ENCODE measurements around the gene ROR2.
A peak's percentile ranks its signal among the peaks of the same experiment; 100 is the strongest.

ROR2 gene

DNA sequence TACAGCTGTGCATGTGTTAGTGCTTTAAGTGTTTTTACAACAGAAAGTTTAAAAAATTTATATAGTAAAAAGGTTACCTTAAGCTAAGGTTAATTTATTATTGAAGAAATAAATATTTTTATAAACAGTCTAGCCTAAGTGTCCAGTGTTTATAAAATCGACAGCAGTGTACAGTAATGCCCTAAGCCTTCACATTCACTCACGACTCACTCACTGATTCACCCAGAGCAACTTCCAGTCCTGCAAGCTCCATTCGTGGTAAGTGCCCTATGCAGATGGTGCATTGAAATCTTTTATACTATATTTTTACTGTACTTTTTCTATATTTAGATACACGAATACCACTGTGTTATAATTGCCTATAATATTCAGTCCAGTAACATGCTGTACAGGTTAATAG, 159.1 kb downstream of the ROR2 start:
- DNase-seq, result no peak

DNA sequence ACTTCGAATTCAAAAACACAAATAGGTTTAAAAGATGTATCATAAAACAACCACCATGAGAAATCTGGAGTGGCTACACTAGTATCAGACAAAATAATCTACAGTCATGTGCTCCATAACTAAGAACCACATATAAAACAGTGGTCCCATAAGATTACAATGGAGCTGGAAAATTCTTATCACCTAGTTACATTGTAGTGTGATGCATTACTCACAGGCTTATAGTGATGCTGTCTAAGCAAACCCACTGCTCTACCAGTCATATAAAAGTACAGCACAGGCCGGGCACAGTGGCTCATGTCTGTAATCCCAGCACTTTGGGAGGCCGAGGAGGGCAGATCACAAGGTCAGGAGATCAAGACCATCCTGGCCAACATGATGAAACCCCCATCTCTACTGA, 160.1 kb downstream of the ROR2 start:
- DNase-seq, result no peak

DNA sequence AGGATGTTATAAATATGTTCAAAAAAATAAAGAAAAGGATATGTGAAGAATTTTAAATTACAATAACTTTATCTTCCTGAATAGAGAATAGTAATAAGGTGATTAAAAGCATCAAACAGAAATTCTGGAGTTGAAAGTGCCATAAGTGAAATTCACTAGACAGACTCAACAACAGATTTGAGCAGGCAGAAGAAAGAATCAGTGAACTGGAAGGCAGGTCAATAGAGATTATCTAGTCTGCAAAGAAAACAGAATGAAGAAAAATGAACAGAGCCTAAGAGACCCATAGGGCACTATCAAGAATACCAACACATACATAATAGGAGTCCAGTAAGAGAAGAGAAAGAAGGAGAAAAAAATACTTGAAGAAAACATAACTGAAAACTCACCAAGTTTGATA, 162.1 kb downstream of the ROR2 start:
- no peak for DNase-seq

DNA sequence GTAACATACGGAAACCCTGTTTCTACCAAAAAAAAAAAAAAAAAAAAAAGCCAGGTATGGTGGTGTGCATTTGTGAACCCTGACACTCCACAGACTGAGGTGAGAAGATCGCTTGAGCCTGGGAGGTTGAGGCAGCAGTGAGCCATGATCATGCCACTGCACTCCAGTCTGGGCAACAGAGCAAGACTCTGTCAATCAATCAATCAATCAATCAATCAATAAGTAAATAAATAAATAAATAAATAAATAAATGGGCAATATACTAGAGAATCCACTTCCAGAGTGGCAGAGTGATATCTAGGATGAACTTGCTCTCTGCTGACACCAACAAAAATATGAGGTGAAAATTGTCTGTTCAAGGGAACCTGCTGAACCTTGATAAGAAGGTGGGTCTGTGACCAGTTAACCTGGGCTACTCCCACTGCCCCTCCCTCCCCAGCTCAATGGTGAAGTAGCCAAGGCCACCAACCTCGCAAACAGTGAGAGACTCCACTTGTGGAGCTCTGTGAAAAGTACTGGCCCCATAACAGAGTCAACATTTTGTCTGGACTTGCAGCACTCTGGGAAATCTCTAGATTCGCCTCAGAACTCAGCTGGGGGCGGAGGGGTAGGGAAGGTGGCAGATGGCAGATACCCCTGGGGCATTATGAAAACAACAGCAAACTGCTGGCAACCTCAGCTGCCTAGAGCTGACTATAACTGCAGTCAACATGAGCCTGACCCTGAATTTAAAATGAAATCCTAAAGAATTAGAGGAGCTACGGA, 163.7 kb downstream of the ROR2 start:
- DNase-seq, result no peak

DNA sequence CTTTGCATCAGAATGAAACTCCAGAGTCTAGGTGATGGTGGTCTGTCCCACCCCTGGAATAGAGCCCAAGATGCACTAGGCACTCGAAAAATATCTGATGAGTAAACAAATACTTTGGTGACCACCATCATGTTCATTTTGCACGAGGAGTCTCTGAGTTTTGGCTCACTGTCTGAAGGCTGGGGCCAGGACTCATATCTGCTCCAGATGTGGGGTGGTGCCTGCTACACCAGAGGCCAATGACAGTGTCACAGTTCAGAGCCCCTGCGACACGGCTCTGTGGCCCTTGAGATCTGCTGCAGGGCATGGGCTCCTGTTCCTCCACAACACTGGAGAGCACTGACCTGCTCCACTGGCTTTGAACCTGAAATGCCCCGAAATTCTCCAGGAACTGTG, 164.6 kb downstream of the ROR2 start:
- no peak for DNase-seq

DNA sequence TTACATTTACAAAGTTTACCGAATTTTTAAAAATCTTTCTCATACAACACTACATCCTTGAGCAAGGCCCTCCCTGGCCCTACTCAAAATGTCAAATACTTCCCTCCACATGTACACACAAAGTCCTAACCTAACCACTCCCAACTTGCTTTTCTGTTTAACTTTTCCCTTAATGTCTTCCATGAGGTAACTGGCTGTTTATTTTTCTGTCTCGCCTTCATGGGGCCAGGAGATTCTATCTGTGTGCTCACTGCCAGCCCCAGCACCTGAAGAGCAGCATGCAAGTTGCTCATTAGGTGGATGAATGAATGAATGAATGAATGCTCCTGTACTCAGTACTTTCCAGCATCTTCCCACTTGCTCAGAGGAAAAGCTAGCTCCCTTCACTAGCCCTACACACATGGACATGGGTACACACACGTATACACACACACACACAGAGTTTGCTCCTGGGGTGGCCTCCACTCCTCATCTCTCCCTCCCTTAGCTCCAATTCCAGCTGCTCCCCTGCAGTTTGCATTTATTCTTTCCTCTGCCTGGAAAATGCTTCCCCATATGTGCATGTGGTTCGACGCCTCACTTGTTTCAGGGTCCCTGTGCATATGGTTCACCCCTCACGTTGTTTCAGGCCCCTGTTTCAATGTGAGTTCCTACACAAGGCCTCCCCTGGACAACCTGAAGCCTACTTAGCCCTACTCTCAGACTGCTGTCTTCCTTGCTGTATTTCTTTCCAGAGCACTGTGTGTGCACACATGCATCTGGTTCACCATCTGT, 165.2 kb downstream of the ROR2 start:
- no peak for DNase-seq

- no peak for DNase-seq
Measured at GRCh38 chr9:91783876-91784672, 166.0 kb downstream of the ROR2 start.

GRCh38 chr9:91783411-91783810, 166.6 kb downstream of the ROR2 start:
- peak; percentile 88 for DNase-seq

DNA sequence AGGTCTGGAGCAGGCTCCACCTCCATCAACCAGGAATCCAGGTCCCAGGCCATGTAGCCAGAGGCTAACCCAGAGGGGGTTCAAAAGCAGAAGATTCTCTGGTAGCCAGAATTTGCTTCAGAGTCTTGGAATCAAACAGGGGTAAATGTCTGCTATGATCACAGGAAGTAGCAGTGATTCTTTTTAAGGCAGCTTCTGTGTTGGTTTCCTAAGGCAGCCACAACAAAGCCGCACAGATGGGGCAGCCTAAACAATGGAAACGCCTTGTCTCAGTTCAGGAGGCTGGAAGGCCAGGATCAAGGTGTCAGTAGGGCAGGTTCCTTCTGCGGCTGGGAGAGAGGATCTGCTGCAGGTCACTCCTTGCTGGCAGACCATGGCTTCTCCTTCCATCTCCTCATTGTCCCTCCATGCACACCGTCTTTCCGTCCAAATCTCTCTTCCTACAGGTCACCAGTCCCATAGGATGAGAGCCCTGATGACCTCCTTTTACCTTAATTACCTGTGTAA, 167.3 kb downstream of the ROR2 start:
- no peak for DNase-seq

DNA sequence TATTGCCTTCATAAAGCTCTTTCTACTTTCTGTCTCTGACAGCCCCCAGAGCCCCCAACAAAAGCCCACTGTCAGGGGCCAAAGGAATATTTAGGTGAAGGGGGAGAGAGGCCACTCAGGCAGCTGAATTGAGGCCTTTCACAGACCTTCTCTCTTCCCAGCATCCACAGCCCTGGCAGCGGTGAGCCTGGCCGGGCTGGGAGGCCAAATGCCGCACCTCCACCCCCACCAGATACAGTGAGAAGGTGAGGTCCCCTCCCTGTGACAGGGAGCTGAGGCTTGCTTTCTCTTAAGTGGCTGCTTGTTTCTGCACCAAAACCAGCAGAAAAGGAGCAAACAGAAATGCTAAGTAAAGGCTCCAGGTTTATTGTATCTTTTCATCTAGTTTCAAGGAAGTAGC, 168.1 kb downstream of the ROR2 start:
- DNase-seq, result no peak

DNA sequence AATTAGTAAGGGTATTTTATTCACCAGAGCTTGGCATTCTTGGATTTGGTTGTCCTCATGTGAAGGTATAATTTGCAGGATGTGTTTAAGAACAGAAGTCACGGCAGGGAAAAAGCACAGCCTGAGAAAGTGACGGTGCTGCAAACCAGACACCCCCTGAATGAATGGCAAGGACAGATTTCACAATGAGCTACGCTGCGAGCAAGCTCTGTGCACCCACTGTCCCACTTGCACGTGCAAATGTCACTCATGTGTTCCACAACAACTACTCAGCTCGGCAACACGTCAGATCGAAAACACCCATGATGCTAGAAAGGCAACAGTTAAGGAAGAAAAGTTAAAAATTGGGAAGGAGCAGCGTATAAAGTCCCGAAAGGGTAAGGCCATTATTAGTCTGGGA, 168.9 kb downstream of the ROR2 start:
- no peak for DNase-seq

GRCh38 chr9:91778031-91778430, 172.0 kb downstream of the ROR2 start:
- DNase-seq, result no peak

GRCh38 chr9:91777292-91777830, 172.7 kb downstream of the ROR2 start:
- no peak for DNase-seq

- DNase-seq, result no peak
Measured at GRCh38 chr9:91776409-91777291, 173.4 kb downstream of the ROR2 start.

DNA sequence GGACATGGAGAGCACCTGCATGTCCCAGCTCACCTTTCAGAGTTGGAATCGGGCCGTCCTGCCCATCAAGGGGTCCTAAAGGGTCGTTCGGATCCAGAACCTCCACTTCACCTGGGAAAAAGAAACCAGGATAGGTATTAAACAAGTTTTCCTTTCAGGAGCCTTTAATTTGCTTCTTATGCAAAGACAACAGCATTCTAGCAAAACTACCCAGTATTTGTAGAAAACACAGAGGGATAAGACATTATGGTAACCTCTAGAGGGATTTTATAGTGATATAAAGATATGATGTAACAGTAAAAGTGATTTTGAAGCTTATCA, 174.4 kb downstream of the ROR2 start:
- DNase-seq, result no peak

DNA sequence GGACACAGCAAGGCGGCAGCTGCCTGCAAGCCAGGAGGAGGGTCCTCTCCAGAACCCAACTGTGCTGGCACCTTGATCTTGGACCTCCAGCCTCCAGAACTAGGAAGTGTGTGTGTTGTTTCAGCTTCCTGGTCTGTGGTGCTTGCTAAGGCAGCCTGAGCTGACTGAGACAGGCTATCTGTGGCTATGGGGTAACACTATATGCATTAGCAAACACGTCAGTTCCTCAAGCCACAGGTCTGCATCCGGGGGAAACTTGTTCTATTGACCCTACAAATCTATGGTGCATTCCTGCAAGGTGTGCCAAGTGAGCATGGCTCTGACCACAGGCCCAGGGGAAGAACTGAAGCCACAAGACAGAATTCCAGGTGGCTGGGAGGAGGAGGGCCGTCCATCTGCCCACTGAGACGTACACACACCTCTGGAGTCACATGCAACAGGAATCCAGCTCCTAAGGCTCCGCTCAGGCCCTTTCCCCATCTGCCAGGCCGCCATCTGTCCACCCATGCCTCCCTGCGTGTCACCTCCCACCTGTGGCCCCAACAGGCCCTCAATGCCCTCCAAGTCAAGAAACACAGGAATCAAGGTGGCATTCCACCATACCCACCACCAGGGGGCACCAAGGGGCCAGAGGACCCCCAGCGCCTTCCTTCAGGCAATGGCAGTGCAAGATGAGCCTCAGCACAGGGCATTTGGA, 174.9 kb downstream of the ROR2 start:
- DNase-seq, result peak; percentile 69

GRCh38 chr9:91773156-91773555, 176.9 kb downstream of the ROR2 start:
- DNase-seq, result no peak

DNA sequence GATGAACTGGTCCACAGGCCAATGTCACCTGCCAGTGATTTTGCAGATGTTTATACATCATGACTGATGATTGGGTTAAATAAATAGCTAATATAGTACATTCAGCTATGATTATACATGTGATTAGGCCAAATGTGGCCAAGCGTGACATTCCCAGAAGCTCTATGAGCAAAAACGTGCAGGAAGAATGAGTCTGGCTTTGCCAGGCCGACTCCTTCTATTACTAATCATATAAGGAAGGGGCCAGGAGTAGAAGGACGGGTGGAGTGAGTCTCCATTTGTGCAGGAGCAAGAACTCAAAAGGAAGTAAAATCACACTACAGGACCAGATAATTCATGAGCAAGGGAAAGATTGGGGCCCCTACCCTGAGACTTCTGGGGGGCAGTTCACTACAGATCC, 178.2 kb downstream of the ROR2 start:
- no peak for DNase-seq

DNA sequence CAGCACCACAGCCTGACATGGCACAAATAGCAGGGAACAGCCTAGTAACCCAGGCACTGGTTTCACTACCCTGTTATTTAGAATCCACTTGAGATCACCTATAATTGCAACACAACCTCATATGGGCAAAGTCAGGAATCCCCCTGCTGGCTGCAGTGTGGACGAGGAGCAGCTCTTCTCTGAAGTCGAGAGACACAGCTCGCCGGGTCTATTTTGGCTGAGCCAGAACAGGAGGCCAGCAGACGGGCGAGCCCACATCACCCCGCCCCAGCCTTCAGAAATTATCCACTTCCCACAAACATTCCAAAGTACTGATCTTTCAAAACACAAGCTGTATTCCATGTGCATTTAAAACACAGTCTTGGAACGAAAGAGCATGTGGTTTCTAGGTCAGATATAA, 179.0 kb downstream of the ROR2 start:
- DNase-seq, result no peak

- no peak for DNase-seq
Measured at GRCh38 chr9:91770229-91770628, 179.8 kb downstream of the ROR2 start.
